ELF-1 (cell line): ENCODE data around the gene PCDHGA12.
"Not testable (repeated sequence)": the region's sequence is repeated elsewhere in the genome, so short reads cannot be mapped to it uniquely, and the experiment has no call there.

ENCODE experiments used
- DNase-seq: peaks from one replicate; pipeline ENCODE4 v3.0.0-alpha.2; 2016; ENCODE audit warnings: low read depth, low spot score

PCDHGA12 gene

DNA sequence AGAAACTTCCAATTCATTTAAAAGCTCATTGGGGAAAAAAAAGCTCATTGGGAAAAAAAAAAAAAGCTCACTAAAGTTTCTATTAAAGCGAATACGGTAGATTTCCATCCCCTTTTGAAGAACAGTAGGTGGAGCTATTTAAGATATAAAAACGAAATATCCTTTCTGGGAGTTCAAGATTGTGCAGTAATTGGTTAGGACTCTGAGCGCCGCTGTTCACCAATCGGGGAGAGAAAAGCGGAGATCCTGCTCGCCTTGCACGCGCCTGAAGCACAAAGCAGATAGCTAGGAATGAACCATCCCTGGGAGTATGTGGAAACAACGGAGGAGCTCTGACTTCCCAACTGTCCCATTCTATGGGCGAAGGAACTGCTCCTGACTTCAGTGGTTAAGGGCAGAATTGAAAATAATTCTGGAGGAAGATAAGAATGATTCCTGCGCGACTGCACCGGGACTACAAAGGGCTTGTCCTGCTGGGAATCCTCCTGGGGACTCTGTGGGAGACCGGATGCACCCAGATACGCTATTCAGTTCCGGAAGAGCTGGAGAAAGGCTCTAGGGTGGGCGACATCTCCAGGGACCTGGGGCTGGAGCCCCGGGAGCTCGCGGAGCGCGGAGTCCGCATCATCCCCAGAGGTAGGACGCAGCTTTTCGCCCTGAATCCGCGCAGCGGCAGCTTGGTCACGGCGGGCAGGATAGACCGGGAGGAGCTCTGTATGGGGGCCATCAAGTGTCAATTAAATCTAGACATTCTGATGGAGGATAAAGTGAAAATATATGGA is at the start of gene PCDHGA12:
PCDHGA12 (plus strand) TSS at position 176 of the 782 bp plus-strand sequence; CDS start at position 429, 253 bp downstream.
- peak; percentile 67 for DNase-seq

DNA sequence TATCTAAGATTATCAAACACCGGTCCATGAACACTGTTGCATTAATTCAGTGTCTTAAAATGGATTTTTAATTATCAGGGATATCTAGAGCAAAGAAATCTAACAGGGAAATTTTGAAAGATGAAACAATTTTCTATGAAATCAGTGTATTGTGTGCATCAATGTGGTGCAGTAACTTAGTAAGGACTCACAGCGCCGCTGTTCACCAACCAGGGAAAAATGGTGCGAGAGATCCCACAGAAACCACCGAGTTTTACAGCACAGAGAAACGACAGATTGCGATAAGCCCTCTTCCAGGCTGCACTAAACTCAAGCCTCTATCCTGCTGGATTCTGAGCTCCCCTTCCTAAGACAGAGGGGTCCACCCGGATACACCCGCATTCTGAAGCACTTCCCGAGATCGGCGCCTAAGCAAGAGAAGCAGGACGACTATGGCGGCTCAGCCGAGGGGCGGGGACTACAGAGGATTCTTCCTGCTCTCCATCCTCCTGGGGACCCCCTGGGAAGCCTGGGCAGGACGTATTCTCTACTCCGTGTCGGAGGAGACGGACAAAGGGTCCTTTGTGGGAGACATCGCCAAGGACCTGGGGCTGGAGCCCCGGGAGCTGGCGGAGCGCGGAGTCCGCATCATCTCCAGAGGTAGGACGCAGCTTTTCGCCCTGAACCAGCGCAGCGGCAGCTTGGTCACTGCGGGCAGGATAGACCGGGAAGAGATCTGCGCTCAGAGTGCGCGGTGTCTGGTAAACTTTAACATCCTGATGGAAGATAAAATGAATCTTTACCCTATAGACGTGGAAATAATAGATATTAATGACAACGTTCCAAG is 47.6 kb upstream of the PCDHGA12 start, which contains the start of gene PCDHGA7:
PCDHGA7 (plus strand) TSS at position 274 of the 826 bp plus-strand sequence; CDS start at position 432, 158 bp downstream.
- peak; percentile 33 for DNase-seq

DNA sequence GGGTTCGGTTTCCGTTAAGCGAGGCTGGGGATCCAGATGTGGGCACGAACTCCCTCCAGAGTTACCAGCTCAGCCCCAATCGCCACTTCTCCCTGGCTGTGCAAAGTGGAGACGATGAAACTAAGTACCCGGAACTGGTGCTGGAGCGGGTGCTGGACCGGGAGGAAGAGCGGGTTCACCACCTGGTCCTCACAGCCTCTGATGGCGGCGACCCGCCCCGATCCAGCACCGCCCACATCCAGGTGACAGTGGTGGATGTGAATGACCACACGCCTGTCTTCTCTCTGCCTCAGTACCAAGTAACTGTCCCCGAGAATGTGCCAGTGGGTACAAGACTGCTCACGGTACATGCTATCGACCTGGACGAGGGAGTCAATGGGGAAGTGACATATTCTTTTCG is 47.0 kb upstream of the PCDHGA12 start:
- DNase-seq, result no peak

DNA sequence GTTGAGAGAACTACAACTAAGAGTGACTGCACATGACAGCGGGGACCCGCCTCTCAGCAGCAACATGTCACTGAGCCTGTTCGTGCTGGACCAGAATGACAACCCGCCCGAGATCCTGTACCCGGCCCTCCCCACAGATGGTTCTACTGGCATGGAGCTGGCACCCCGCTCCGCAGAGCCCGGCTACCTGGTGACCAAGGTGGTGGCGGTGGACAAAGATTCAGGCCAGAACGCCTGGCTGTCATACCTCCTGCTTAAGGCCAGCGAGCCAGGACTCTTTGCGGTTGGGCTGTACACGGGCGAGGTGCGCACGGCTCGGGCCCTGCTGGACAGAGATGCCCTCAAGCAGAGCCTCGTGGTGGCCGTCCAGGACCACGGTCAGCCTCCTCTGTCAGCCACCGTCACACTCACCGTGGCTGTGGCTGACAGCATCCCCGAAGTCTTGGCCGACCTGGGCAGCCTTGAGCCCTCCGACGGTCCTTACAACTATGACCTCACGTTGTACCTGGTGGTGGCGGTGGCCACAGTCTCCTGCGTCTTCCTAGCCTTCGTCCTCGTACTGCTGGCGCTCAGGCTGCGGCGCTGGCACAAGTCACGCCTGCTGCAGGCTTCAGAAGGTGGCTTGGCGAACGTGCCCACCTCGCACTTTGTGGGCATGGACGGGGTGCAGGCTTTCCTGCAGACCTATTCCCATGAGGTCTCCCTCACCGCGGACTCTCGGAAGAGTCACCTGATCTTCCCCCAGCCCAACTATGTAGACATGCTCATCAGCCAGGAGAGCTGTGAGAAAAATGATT is 45.6 kb upstream of the PCDHGA12 start:
- DNase-seq, result no peak

- DNase-seq, result peak; percentile 77
These were observed 42.6 kb upstream of the PCDHGA12 start, which contains the start of gene PCDHGB4 for GRCh38 chr5:141387557-141388311. Gene PCDHGB4, plus strand, starts transcription at chr5:141387698. Its CDS starts 187 bp downstream, at chr5:141387885.

DNA sequence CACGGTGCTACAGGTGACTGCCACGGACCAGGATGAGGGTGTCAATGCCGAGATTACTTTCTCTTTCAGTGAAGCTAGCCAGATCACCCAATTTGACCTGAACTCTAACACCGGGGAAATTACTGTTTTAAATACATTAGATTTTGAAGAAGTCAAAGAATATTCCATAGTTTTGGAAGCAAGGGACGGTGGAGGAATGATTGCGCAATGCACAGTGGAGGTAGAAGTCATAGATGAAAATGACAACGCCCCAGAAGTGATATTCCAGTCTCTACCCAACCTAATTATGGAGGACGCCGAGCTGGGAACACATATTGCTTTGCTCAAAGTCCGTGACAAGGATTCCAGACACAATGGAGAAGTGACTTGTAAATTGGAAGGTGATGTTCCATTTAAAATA is 41.6 kb upstream of the PCDHGA12 start:
- no peak for DNase-seq

DNA sequence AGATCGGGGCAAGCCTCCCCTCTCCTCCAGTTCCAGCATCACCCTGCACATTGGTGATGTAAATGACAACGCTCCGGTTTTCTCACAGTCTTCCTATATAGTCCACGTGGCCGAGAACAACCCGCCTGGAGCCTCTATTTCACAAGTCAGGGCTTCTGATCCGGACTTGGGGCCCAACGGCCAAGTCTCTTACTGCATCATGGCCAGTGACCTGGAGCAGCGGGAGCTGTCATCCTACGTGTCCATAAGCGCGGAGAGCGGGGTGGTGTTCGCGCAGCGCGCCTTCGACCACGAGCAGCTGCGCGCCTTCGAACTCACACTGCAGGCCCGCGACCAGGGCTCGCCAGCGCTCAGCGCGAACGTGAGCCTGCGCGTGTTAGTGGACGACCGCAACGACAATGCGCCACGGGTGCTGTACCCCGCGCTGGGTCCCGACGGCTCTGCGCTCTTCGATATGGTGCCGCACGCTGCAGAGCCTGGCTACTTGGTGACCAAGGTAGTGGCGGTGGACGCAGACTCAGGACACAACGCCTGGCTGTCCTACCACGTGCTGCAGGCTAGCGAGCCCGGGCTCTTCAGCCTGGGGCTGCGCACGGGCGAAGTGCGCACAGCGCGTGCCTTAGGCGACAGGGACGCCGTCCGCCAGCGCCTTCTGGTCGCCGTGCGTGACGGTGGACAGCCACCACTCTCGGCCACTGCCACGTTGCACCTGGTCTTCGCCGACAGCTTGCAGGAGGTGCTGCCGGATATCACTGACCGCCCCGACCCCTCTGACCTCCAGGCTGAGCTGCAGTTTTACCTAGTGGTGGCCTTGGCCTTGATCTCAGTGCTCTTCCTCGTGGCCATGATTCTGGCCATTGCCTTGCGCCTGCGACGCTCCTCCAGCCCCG is 40.9 kb upstream of the PCDHGA12 start:
- no peak for DNase-seq

- DNase-seq, result no peak
These were observed 37.7 kb upstream of the PCDHGA12 start, which contains the start of gene PCDHGA8 for GRCh38 chr5:141392429-141393198. Gene PCDHGA8, plus strand, starts transcription at chr5:141392633. Its CDS starts 181 bp downstream, at chr5:141392814.

DNA sequence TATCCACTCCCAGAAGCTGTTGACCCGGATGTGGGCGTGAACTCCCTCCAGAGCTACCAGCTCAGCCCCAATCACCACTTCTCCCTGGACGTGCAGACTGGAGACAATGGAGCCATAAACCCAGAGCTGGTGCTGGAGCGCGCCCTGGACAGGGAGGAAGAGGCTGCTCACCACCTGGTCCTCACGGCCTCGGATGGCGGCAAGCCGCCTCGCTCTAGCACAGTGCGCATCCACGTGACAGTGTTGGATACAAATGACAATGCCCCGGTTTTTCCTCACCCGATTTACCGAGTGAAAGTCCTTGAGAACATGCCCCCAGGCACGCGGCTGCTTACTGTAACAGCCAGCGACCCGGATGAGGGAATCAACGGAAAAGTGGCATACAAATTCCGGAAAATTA is 37.0 kb upstream of the PCDHGA12 start:
- no peak for DNase-seq

DNA sequence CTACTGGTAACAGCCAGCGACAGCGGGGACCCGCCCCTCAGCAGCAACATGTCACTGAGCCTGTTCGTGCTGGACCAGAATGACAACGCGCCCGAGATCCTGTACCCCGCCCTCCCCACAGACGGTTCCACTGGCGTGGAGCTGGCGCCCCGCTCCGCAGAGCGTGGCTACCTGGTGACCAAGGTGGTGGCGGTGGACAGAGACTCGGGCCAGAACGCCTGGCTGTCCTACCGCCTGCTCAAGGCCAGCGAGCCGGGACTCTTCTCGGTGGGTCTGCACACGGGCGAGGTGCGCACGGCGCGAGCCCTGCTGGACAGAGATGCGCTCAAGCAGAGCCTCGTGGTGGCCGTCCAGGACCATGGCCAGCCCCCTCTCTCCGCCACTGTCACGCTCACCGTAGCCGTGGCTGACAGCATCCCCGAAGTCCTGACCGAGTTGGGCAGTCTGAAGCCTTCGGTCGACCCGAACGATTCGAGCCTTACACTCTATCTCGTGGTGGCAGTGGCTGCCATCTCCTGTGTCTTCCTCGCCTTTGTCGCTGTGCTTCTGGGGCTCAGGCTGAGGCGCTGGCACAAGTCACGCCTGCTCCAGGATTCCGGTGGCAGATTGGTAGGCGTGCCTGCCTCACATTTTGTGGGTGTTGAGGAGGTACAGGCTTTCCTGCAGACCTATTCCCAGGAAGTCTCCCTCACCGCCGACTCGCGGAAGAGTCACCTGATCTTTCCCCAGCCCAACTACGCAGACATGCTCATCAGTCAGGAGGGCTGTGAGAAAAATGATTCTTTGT is 35.7 kb upstream of the PCDHGA12 start:
- not testable (repeated sequence) for DNase-seq

GRCh38 chr5:141397756-141398551 is 32.4 kb upstream of the PCDHGA12 start, which contains the start of gene PCDHGB5:
Gene PCDHGB5, plus strand, starts transcription at chr5:141397947. Its CDS starts 181 bp downstream, at chr5:141398128.
- not testable (repeated sequence) for DNase-seq

- no peak for DNase-seq
These were observed 31.7 kb upstream of the PCDHGA12 start for GRCh38 chr5:141398608-141399007.

DNA sequence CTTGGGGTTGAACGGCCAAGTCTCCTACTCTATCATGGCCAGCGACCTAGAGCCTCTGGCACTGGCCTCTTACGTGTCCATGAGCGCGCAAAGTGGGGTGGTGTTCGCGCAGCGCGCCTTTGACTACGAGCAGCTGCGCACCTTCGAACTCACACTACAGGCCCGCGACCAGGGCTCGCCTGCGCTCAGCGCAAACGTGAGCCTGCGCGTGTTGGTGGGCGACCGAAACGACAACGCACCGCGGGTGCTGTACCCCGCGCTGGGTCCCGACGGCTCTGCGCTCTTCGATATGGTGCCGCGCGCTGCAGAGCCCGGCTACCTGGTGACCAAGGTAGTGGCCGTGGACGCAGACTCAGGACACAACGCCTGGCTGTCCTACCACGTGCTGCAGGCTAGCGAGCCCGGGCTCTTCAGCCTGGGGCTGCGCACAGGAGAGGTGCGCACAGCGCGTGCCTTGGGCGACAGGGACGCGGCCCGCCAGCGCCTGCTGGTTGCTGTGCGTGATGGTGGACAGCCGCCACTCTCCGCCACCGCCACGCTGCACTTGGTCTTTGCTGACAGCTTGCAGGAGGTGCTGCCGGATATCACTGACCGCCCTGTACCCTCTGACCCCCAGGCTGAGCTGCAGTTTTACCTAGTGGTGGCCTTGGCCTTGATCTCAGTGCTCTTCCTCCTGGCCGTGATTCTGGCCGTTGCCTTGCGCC is 30.6 kb upstream of the PCDHGA12 start:
- DNase-seq, result no peak

DNA sequence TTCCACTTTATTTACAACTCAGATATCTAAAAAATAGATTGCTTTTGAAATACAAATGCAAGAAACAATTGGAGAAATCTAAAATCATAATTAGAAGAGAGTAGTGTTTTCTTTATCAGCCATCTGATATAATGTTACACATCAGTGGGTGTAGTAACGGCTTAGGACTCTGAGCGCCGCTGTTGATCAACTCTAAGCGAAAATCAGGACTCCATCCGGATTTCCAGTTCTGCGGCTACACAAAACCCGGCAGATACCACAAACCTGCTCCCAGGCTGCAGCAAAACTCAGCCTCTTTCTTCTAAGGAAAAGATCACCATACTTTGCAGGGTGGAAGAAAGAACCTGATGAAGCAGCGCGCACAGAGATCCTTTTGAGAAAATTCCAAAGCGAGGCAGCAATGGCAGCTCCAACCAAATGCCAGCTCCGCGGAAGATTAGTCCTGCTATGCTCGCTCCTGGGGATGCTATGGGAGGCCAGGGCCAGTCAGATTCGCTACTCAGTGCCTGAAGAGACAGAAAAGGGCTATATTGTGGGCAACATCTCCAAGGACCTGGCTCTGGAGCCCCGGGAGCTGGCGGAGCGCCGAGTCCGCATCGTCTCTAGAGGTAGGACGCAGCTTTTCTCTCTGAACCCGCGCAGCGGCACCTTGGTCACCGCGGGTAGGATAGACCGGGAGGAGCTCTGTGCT is 27.6 kb upstream of the PCDHGA12 start, which contains the start of gene PCDHGA9:
PCDHGA9 (plus strand) TSS at position 226 of the 691 bp plus-strand sequence; CDS start at position 401, 175 bp downstream.
- DNase-seq, result no peak

DNA sequence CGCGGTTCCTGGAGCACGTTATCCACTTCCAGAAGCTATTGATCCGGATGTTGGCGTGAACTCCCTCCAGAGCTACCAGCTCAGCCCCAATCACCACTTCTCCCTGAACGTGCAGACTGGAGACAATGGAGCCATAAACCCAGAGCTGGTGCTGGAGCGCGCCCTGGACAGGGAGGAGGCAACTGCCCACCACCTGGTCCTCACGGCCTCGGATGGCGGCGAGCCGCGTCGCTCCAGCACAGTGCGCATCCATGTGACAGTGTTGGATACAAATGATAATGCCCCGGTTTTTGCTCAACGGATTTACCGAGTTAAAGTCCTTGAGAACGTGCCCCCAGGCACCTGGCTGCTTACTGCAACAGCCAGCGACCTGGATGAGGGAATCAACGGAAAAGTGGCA is 26.9 kb upstream of the PCDHGA12 start:
- DNase-seq, result no peak
